Activated CD8-positive, alpha-beta memory T cell treated with anti-CD3 and anti-CD28 coated beads for 48 hours (primary cell): Measurements from ENCODE around the gene FFAR2.

ENCODE experiments used
- DNase-seq, 3 experiments: peaks; one replicate each; pipeline ENCODE4 v3.0.0-alpha.2; 2020; ENCODE audit warnings: low read depth in 2 of 3, low spot score in 2 of 3

The FFAR2 gene

DNA sequence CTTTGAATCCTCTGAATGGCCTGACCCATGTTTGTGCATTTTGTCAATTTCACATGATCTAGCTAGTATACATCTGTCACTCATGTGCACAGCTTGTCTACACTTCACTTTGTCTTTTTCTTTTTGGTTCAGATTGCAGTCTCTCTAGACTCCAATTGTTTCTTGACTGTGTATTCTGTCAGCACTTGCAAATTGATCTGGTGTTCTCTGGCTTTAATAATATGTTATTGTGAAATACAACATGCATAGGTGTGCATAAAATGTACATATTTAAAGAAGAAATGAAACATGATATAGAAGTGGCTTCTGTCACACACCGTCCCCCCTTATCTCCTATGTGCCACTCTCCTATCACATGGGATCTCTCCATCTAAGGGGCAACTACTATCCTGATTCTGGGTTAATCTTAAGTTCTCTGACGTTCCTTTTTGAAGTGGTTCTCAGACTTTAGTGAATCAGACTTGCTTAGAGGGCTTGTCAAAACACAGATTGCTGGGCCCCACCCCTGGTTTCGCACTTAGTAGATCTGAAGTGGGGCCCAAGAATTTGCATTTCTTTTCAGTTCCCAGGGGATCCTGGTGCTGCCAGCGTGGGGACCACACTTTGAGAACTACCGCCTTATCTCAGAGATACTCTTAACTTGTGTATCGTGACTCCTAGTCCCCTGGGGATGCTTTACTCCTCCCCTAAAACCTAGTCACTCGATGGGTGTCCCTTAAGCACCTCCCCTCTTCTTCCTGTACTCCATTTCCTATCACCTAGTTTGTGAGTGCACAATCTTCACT is 36.4 kb downstream of the FFAR2 start:
- DNase-seq: no peak

DNA sequence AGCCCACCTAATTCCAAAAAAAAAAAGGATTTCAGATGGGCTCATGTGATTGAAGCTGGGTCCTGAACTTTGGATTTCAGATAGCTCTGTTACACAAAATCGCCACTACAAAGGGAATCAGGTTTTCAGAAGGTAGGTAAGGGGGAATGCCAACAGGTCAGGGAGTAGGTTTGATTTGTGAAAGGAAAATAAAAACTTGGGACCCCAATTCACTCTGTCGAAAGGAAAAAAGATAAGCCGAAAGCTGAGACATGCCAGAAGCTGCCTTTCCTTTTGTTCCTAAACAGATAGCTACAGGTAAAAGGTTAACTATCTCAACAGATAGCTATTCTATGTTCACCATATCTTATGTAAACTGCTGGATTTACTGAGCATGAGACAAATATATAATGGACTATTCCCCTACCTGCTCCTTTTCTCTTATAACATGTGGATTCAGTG is 38.2 kb downstream of the FFAR2 start:
- no peak for DNase-seq

DNA sequence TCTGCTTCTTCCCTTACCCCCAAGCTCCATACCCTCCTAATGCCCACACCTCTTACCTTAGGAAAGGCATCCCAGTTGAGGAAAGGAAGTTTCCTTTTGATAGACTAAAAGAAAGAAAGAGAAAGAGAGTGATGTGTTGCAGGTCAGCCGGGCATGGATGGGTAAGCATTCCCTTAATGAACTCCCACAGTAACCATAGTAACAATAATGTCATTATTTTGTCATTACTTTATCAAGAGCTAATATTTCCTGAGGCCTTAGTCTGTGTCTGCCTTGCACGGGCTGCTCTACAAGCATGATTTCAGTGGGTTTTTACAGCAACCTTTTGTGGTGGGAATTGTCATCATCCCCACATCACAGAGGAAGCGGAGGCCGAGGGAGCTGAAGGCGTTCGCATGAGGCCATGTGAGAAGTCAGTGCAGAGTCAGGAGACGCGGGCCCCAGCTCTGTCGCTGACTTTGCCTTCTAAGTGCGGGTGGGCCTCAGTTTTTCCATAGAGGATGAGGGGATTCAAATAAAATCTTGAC is 39.7 kb downstream of the FFAR2 start:
- no peak for DNase-seq

DNA sequence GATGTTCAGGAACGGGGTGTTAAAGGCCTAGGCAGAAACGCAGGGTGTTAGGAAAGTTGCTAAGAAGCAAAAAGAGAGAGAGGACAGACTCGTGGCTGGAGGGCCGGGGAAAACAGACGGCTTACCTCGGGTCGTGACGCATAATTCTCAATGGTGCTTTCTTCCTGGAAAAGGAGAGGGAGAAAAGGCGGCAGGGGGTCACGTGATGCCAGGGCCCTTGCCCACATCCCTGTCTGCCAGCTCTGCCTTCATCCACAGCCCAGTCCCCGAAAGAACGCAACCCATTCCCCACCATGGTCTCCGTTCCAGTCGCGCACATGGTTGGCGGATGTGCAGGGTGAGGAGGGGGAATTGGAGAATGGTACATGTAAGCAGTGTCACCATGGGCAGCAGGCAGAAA is 40.6 kb downstream of the FFAR2 start:
- no peak for DNase-seq

DNA sequence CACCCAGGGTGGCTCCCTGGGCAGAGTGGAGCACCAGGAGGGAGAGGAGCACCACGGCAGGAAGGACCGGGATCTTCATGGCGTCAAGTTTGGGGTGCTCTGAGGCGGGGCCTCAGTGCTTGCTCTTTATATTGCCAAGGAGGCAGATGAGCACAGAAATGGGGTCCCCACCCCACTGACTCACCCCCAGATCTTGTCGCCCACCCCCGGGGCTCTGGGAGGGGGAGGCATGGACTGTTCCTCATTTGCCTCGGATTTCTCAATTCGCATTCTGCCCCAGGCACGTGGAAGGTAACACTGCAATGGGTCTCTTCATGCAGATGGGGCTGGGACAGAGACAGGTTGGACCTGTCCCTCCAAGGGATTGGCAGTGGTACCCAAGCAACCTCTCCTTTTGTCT is 42.3 kb downstream of the FFAR2 start, which contains the start of gene KRTDAP:
Gene KRTDAP, minus strand, starts transcription at position 101 of the 400 bp plus-strand sequence. Its CDS starts 22 bp downstream, at position 79.
- no peak for DNase-seq

DNA sequence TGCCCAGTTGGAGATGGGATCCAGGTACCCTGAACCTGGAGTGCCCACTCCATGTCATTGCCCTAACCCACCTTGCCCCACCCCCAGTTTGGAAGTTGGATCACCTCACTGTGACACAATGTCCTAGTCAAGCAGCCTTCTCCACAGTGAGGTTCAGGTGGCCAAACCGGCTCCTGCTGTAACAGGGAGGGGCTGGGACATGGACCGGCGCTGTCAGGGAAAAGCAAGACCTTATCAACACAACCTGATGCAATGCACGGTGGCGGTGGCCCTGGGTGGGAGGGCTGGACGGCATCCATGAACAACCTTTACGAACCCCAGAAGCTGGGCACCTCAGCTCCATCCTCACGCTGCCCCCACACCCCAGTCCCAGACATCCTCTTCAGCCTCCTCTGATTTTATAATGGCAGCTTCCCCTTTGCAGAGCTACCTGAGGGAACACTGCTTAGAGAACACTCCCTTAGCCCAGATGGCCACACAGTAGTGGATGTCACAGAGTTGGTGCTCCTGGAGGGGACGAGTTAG is 43.8 kb downstream of the FFAR2 start:
- no peak for DNase-seq

DNA sequence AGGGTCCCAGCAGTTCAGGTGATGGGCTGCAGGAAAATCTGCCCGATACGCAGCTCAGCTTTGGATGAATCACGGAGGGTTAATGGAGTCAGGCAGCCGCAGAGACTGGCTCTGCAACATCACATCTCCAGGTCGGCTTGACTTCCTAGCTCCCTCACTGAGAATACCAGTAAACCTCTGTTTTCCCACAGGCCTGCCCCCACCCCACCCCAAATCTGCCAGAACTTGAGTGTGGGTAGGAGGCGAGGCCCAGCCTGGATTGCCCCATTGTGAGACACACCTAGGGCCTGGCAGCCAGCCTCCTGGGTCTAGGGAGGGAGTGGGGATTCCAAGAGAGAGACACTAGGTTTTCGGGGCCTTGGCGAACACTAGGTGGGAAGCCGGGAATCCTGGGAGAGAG is 45.9 kb downstream of the FFAR2 start:
- no peak for DNase-seq

DNA sequence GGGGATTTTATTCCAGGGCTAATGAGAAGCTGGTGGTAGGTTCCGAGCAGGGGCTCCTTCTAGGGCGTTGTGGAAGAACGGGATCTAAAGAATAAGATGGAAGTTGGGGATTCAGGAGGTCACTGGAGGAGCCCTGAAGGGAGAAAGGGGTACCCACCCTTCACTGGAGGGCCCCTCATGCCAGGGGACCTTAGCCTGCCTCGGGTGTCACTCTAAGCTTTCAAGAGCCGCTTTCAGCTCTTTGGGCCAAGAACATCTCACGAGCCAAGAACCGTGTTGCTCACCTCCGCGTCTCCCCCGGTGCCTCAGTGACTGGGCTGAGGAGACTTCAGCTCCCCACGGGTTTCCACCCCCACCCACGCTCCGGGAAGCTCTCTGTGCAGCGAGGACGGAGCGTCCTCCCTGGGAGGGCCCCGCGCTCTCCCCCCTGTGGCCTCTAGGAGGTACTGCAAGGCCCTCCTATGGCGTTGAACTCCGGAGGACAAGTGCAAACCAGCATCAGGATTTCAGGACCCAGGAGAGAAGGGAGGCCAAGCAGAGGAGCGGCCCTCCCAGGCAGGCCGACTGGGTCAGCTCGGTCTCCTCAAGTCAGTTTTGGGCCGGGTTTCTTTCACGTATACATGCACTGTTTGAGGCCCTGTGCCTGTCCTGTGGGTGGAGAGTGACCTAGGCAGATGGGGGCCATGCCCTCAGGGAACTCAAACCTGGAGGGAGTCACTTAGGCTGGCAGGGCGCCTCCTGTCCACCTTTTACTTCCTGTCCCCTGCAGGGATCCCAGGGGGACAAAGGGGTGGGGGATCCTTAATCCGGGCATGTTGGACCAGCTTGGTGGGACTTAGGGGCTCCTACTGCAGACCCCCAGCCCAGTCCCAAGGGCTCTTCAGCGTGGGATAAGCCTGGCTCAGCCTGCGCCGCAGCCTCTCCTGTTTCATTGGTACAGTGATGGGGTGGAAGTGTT is 47.3 kb downstream of the FFAR2 start:
- DNase-seq: peak; percentile 38 to 58 (median 40)

DNA sequence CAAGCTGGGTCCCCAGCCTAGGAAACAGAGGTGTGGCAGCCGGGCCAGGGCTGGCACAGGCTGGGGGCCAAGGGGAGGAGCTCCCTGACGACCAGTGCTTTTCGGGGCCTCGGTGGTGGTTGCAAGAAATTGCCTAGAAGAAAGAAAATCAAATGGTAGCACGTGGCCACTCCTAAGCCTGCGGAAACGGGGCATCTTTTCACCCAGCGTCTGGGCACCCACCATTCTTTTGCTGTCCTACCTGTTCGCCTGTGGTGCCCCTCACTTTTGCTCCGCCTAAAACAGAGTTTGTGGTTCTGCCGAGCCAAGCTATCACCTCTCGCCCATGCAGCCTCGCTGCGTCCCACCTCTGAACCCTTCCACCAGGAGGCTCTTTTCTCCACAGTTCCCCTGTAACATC is 49.3 kb downstream of the FFAR2 start:
- DNase-seq: no peak

DNA sequence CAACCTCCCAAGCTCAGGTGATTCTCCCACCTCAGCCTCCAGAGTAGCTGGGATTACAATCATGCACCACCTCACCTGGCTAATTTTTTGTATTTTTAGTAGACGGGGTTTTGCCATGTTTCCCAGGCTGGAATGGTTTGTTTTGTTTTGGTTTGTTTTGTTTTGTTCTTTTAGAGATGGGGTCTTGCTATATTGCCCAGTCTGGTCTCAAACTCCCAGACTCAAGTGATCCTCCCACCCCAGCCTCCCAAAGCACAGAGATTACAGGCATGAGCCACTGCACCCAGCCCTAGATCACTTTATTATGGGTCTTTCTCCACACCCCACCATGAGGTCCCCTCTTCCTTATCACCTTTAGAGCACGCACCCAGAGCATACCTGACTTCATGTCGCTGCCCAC is 50.2 kb downstream of the FFAR2 start:
- no peak for DNase-seq

DNA sequence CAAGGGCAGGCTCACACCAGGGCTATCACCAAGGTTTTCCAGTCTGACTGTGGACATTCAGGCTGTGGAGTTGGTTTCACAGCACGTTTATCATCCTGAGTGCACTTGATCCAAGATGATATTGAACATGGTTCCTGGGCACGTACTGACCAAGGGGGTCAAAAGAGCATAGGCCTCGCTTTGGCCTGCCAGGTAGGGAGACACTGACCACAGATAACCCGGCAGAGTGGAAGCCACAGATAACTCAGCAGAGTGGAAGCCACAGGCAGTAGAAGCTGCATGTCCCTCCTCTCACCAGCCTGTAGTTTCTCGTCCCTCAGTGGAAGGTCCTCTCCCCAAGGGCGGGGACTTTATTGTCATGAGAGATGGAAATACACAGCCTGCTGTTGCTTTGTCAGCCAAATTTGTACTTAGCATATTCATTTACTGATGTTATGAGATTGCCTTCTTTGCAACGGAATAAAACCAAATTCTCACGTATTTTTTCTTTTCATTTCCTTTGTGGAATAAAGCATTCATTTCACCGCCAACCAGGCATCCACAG is 51.0 kb downstream of the FFAR2 start:
- DNase-seq: no peak

DNA sequence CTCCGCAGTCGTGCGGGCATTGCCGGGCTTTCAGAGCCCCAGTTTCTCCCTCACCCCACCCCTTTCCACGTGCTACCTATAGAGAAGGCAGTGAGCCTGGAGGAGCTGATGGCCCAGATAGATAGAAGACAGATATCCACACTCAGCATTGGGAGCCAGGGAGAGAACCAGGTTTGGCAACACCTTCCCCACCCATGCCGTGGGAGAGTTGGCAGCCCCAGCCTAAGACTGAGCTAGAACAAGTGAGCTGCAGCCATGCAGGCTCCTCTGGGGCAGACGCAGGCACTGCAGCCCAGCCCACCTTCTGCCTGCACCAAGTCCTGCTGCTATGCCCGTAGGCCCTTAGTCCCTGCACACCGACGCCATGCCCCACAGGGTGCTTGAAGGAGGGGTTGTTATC is 52.6 kb downstream of the FFAR2 start:
- DNase-seq: no peak
